A673 (cell line): Measurements from ENCODE around the gene CETP.

Source experiments
- EZH2 ChIP-seq: fragments of 200-600 bp; sonication (generic); IDR thresholded peaks from 2 replicates; pipeline ENCODE4 v1.6.1; 2017; ENCODE audit warnings: borderline replicate concordance, low read depth, mild to moderate bottlenecking, mixed read lengths, antibody characterized with exemption, low read length; ENCODE audit not compliant: poor library complexity, severe bottlenecking
- TF ChIP-seq, protein P1 (sequence below): fragments of 300-800, 200-600 bp; sonication (generic); conservative IDR thresholded peaks from 2 replicates; pipeline ENCODE4 v1.5.1; 2017; ENCODE audit warnings: low read depth, mild to moderate bottlenecking, antibody characterized with exemption, low read length, moderate library complexity, mixed read lengths

DNA sequence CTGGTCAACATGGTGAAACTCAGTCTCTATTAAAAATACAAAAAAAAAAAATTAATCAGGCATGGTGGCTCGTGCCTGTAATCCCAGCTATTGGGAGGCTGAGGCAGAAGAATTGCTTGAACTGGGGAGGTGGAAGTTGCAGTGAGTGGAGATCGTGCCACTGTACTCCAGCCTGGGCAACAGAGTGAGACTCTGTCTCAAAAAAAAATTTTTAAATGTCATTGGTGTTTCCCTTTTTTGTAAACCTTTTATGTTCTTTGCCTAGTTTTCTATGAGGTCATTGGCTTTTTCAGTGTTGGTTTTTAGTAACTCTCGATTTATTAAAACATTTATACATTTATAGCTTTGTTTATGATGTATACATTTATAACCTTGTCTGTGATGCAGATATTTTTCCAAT is 45.8 kb downstream of the CETP start:
- TF ChIP-seq, protein P1, sequence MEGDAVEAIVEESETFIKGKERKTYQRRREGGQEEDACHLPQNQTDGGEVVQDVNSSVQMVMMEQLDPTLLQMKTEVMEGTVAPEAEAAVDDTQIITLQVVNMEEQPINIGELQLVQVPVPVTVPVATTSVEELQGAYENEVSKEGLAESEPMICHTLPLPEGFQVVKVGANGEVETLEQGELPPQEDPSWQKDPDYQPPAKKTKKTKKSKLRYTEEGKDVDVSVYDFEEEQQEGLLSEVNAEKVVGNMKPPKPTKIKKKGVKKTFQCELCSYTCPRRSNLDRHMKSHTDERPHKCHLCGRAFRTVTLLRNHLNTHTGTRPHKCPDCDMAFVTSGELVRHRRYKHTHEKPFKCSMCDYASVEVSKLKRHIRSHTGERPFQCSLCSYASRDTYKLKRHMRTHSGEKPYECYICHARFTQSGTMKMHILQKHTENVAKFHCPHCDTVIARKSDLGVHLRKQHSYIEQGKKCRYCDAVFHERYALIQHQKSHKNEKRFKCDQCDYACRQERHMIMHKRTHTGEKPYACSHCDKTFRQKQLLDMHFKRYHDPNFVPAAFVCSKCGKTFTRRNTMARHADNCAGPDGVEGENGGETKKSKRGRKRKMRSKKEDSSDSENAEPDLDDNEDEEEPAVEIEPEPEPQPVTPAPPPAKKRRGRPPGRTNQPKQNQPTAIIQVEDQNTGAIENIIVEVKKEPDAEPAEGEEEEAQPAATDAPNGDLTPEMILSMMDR: no peak
- no peak for TF ChIP-seq EZH2
